ENCODE results near the gene CDK18. TPM values are rescaled to one million over a fixed set of nuclear protein-coding genes. Genes with fewer than 3 reads are reported as not detected.

The CDK18 gene
- total RNA-seq, 1 donor from 2014 or later: 0.39 TPM

Other genes starting within 250 kb of the CDK18 start
- gene NUAK2, start 182.9 kb upstream of the CDK18 start, total RNA-seq: 3.1 and 3.5 TPM in 2 replicates
- 0.13 TPM in 1 of 2 replicates, not detected in the other for gene KLHDC8A, start 147.7 kb upstream of the CDK18 start, total RNA-seq
- 0.26 TPM in 1 of 2 replicates, not detected in the other for gene LEMD1, start 82.6 kb upstream of the CDK18 start, total RNA-seq
- gene BLACAT1, start 48.6 kb upstream of the CDK18 start, total RNA-seq: under 0.01 TPM in 1 of 2 replicates, not detected in the other
- gene ELK4, start 127.3 kb downstream of the CDK18 start, total RNA-seq: 33.4 and 44.0 TPM in 2 replicates
- gene SLC45A3, start 175.8 kb downstream of the CDK18 start, total RNA-seq: 14.8 and 53.0 TPM in 2 replicates
- gene NUCKS1, start 245.5 kb downstream of the CDK18 start, total RNA-seq: 85.8 and 128 TPM in 2 replicates